ENCODE measurements around the gene SLC25A13. TPM values are rescaled to one million over a fixed set of nuclear protein-coding genes. Genes with fewer than 3 reads are reported as not detected.

SLC25A13 gene
- total RNA-seq, 1 donor from 2014 or later: 21.9 TPM

GRCh38 chr7:96183163-96183670 lies 138.7 kb downstream of the SLC25A13 start:
- Histone ChIP-seq H3K27me3 (ENCODE audit: control insufficient read depth in 3 of 3, insufficient read depth in 3 of 3, low read length in 3 of 3) (no peaks in the 10 kb centered on the region), H3K9ac (ENCODE audit: low read depth in 1 of 3, low read length in 3 of 3) (no peak overlapping the region), H3K27ac (ENCODE audit: low read depth, low read length) (no peak overlapping the region), H3K36me3 (ENCODE audit: control insufficient read depth in 3 of 3, insufficient read depth in 3 of 3, low read length in 3 of 3) (peaks cover 6 to 32% (median 20%) of the 10 kb centered on the region in 3 donors), H3K9me3 (ENCODE audit: control insufficient read depth in 3 of 3, low read length in 3 of 3) (no peaks in the 10 kb centered on the region), H3K4me3 (ENCODE audit: low read length in 3 of 3) (no peak overlapping the region), H3K4me1 (ENCODE audit: control insufficient read depth in 3 of 3, insufficient read depth in 3 of 3, low read length in 3 of 3) (no peaks in the 10 kb centered on the region)

GRCh38 chr7:96182424-96183158 lies 139.3 kb downstream of the SLC25A13 start:
- H3K4me3 ChIP-seq (ENCODE audit: low read length in 3 of 3): no peak overlapping the region
- no peak overlapping the region for H3K9ac ChIP-seq (ENCODE audit: low read depth in 1 of 3, low read length in 3 of 3)
- no peaks in the 10 kb centered on the region for H3K9me3 ChIP-seq (ENCODE audit: control insufficient read depth in 3 of 3, low read length in 3 of 3)
- H3K36me3 ChIP-seq (ENCODE audit: control insufficient read depth in 3 of 3, insufficient read depth in 3 of 3, low read length in 3 of 3): peaks cover 6 to 30% (median 20%) of the 10 kb centered on the region in 3 donors
- H3K4me1 ChIP-seq (ENCODE audit: control insufficient read depth in 3 of 3, insufficient read depth in 3 of 3, low read length in 3 of 3): no peaks in the 10 kb centered on the region
- no peaks in the 10 kb centered on the region for H3K27me3 ChIP-seq (ENCODE audit: control insufficient read depth in 3 of 3, insufficient read depth in 3 of 3, low read length in 3 of 3)
- H3K27ac ChIP-seq (ENCODE audit: low read depth, low read length): no peak overlapping the region

GRCh38 chr7:96181174-96181573 lies 140.7 kb downstream of the SLC25A13 start:
- Histone ChIP-seq H3K27ac (ENCODE audit: low read depth, low read length) (no peak overlapping the region), H3K9me3 (ENCODE audit: control insufficient read depth in 3 of 3, low read length in 3 of 3) (no peaks in the 10 kb centered on the region), H3K4me1 (ENCODE audit: control insufficient read depth in 3 of 3, insufficient read depth in 3 of 3, low read length in 3 of 3) (no peaks in the 10 kb centered on the region), H3K36me3 (ENCODE audit: control insufficient read depth in 3 of 3, insufficient read depth in 3 of 3, low read length in 3 of 3) (peaks cover 6 to 31% (median 20%) of the 10 kb centered on the region in 3 donors), H3K9ac (ENCODE audit: low read depth in 1 of 3, low read length in 3 of 3) (no peak overlapping the region), H3K4me3 (ENCODE audit: low read length in 3 of 3) (no peak overlapping the region), H3K27me3 (ENCODE audit: control insufficient read depth in 3 of 3, insufficient read depth in 3 of 3, low read length in 3 of 3) (no peaks in the 10 kb centered on the region)

- Histone ChIP-seq H3K4me3 (ENCODE audit: low read length in 3 of 3) (no peak overlapping the region), H3K9me3 (ENCODE audit: control insufficient read depth in 3 of 3, low read length in 3 of 3) (no peaks in the 10 kb centered on the region), H3K36me3 (ENCODE audit: control insufficient read depth in 3 of 3, insufficient read depth in 3 of 3, low read length in 3 of 3) (peaks cover 9 to 34% (median 26%) of the 10 kb centered on the region in 3 donors), H3K27ac (ENCODE audit: low read depth, low read length) (no peak overlapping the region), H3K4me1 (ENCODE audit: control insufficient read depth in 3 of 3, insufficient read depth in 3 of 3, low read length in 3 of 3) (no peaks in the 10 kb centered on the region), H3K27me3 (ENCODE audit: control insufficient read depth in 3 of 3, insufficient read depth in 3 of 3, low read length in 3 of 3) (no peaks in the 10 kb centered on the region), H3K9ac (ENCODE audit: low read depth in 1 of 3, low read length in 3 of 3) (no peak overlapping the region)
Observed at GRCh38 chr7:96179837-96180236, 142.1 kb downstream of the SLC25A13 start.

GRCh38 chr7:96179341-96179740 lies 142.6 kb downstream of the SLC25A13 start:
- Histone ChIP-seq H3K4me3 (ENCODE audit: low read length in 3 of 3) (no peak overlapping the region), H3K4me1 (ENCODE audit: control insufficient read depth in 3 of 3, insufficient read depth in 3 of 3, low read length in 3 of 3) (no peaks in the 10 kb centered on the region), H3K9me3 (ENCODE audit: control insufficient read depth in 3 of 3, low read length in 3 of 3) (no peaks in the 10 kb centered on the region), H3K9ac (ENCODE audit: low read depth in 1 of 3, low read length in 3 of 3) (no peak overlapping the region), H3K27ac (ENCODE audit: low read depth, low read length) (no peak overlapping the region), H3K27me3 (ENCODE audit: control insufficient read depth in 3 of 3, insufficient read depth in 3 of 3, low read length in 3 of 3) (no peaks in the 10 kb centered on the region), H3K36me3 (ENCODE audit: control insufficient read depth in 3 of 3, insufficient read depth in 3 of 3, low read length in 3 of 3) (peaks cover 10 to 31% (median 23%) of the 10 kb centered on the region in 3 donors)

- Histone ChIP-seq H3K4me3 (ENCODE audit: low read length in 3 of 3) (no peak overlapping the region), H3K36me3 (ENCODE audit: control insufficient read depth in 3 of 3, insufficient read depth in 3 of 3, low read length in 3 of 3) (peaks cover 12 to 24% (median 16%) of the 10 kb centered on the region in 3 donors)
Observed at GRCh38 chr7:96178581-96178980, 143.3 kb downstream of the SLC25A13 start.

GRCh38 chr7:96177353-96177752 lies 144.5 kb downstream of the SLC25A13 start:
- H3K4me1 ChIP-seq (ENCODE audit: control insufficient read depth in 3 of 3, insufficient read depth in 3 of 3, low read length in 3 of 3): no peaks in the 10 kb centered on the region
- H3K9ac ChIP-seq (ENCODE audit: low read depth in 1 of 3, low read length in 3 of 3): no peak overlapping the region
- H3K9me3 ChIP-seq (ENCODE audit: control insufficient read depth in 3 of 3, low read length in 3 of 3): no peaks in the 10 kb centered on the region
- no peaks in the 10 kb centered on the region for H3K27me3 ChIP-seq (ENCODE audit: control insufficient read depth in 3 of 3, insufficient read depth in 3 of 3, low read length in 3 of 3)
- no peak overlapping the region for H3K27ac ChIP-seq (ENCODE audit: low read depth, low read length)
- no peak overlapping the region for H3K4me3 ChIP-seq (ENCODE audit: low read length in 3 of 3)
- H3K36me3 ChIP-seq (ENCODE audit: control insufficient read depth in 3 of 3, insufficient read depth in 3 of 3, low read length in 3 of 3): peaks cover 6 to 12% (median 10%) of the 10 kb centered on the region in 3 donors

More at GRCh38 chr7:96178581-96178980, 143.3 kb downstream of the SLC25A13 start:
- Histone ChIP-seq H3K9me3 (ENCODE audit: control insufficient read depth in 3 of 3, low read length in 3 of 3) (no peaks in the 10 kb centered on the region), H3K27ac (ENCODE audit: low read depth, low read length) (no peak overlapping the region), H3K4me1 (ENCODE audit: control insufficient read depth in 3 of 3, insufficient read depth in 3 of 3, low read length in 3 of 3) (no peaks in the 10 kb centered on the region), H3K27me3 (ENCODE audit: control insufficient read depth in 3 of 3, insufficient read depth in 3 of 3, low read length in 3 of 3) (no peaks in the 10 kb centered on the region), H3K9ac (ENCODE audit: low read depth in 1 of 3, low read length in 3 of 3) (no peak overlapping the region)

- Histone ChIP-seq H3K36me3 (ENCODE audit: control insufficient read depth in 3 of 3, insufficient read depth in 3 of 3, low read length in 3 of 3) (peaks cover 6 to 19% (median 15%) of the 10 kb centered on the region in 3 donors), H3K9ac (ENCODE audit: low read depth in 1 of 3, low read length in 3 of 3) (no peak overlapping the region), H3K27ac (ENCODE audit: low read depth, low read length) (no peak overlapping the region), H3K27me3 (ENCODE audit: control insufficient read depth in 3 of 3, insufficient read depth in 3 of 3, low read length in 3 of 3) (no peaks in the 10 kb centered on the region), H3K9me3 (ENCODE audit: control insufficient read depth in 3 of 3, low read length in 3 of 3) (no peaks in the 10 kb centered on the region), H3K4me1 (ENCODE audit: control insufficient read depth in 3 of 3, insufficient read depth in 3 of 3, low read length in 3 of 3) (no peaks in the 10 kb centered on the region), H3K4me3 (ENCODE audit: low read length in 3 of 3) (no peak overlapping the region)
Observed at GRCh38 chr7:96174812-96175211, 147.1 kb downstream of the SLC25A13 start.

- H3K36me3 ChIP-seq (ENCODE audit: control insufficient read depth in 3 of 3, insufficient read depth in 3 of 3, low read length in 3 of 3): peaks cover 12 to 24% (median 20%) of the 10 kb centered on the region in 3 donors
- no peaks in the 10 kb centered on the region for H3K9me3 ChIP-seq (ENCODE audit: control insufficient read depth in 3 of 3, low read length in 3 of 3)
- no peaks in the 10 kb centered on the region for H3K27me3 ChIP-seq (ENCODE audit: control insufficient read depth in 3 of 3, insufficient read depth in 3 of 3, low read length in 3 of 3)
- H3K9ac ChIP-seq (ENCODE audit: low read depth in 1 of 3, low read length in 3 of 3): no peak overlapping the region
- no peaks in the 10 kb centered on the region for H3K4me1 ChIP-seq (ENCODE audit: control insufficient read depth in 3 of 3, insufficient read depth in 3 of 3, low read length in 3 of 3)
- H3K4me3 ChIP-seq (ENCODE audit: low read length in 3 of 3): no peak overlapping the region
- H3K27ac ChIP-seq (ENCODE audit: low read depth, low read length): no peak overlapping the region
Observed at GRCh38 chr7:96173781-96174180, 148.1 kb downstream of the SLC25A13 start.

- Histone ChIP-seq H3K36me3 (ENCODE audit: control insufficient read depth in 3 of 3, insufficient read depth in 3 of 3, low read length in 3 of 3) (peaks cover 11 to 26% (median 24%) of the 10 kb centered on the region in 3 donors), H3K4me3 (ENCODE audit: low read length in 3 of 3) (no peak overlapping the region), H3K9ac (ENCODE audit: low read depth in 1 of 3, low read length in 3 of 3) (no peak overlapping the region), H3K27me3 (ENCODE audit: control insufficient read depth in 3 of 3, insufficient read depth in 3 of 3, low read length in 3 of 3) (no peaks in the 10 kb centered on the region), H3K27ac (ENCODE audit: low read depth, low read length) (no peak overlapping the region), H3K9me3 (ENCODE audit: control insufficient read depth in 3 of 3, low read length in 3 of 3) (no peaks in the 10 kb centered on the region), H3K4me1 (ENCODE audit: control insufficient read depth in 3 of 3, insufficient read depth in 3 of 3, low read length in 3 of 3) (no peaks in the 10 kb centered on the region)
Observed at GRCh38 chr7:96169439-96169838, 152.5 kb downstream of the SLC25A13 start.

Measured in skeletal muscle tissue (tissue), 4 donors.